Stimulated activated CD4-positive, alpha-beta T cell treated with anti-CD3 and anti-CD28 coated beads, Interleukin-4, amount 100 ng/mL, for 1 hour (primary cell): ENCODE data around the gene DRD4.

Experiments used
- DNase-seq: peaks from one replicate; pipeline ENCODE4 v3.0.0-alpha.2; 2020

The DRD4 gene

DNA sequence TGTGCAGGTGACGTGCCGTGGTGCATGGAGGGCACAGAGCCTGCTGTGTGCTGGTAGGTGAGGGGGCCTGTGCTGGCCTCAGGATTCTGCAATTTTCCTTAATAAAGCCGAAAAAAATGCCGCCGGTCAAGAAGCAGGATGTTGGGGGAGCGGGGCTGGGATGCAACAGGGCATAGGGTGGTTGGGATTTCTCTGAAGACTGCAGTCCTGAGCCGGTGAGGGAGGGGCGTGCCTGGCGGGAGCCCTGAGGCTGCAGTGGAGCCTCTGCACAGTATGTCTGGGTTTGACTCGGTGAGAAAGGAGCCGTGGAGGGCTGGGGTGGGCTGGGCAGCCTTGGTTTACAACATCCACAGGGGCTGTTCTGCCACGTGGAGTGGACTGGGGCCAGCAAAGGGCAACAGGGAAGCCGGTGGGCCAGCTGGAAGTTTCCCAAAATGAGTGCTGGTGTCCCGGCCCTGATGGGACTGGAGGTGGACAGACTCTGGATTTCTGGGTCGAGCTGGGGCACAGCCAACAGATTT is 13.7 kb upstream of the DRD4 start:
- no peak for DNase-seq

DNA sequence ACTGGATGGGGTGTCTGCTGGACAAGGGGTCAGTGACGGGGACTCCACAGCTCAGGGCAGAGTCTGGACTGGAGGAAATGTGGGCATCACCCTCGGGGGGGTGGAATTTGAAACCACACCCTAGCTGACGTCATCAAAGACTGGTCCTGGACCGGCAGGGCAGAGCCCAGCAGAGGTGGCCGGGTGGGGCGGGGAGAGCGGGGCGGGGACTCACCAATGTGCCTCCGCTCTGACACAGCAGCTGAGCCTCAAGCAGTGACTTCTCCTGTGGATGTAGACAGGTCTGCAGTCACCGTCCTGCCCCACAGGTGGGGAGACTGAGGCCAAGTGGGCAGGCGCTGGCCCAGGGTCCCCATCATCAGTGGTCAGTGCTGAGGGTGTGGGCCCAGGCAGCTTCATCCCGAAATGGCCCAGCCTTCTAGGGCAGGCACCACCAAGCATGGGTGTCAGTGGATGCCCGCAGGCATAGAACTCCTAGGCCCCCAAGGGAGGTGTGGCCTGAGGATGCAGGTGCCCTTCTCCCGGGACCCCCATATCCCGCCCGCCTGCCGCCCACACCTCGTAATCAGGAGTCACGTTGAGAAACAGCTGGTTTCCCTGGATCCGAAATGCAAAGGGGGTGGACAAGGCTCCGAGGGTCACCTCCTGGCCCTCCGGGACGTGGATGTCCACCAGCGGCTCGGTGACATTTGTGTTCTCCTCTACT is 12.9 kb upstream of the DRD4 start:
- DNase-seq = no peak

DNA sequence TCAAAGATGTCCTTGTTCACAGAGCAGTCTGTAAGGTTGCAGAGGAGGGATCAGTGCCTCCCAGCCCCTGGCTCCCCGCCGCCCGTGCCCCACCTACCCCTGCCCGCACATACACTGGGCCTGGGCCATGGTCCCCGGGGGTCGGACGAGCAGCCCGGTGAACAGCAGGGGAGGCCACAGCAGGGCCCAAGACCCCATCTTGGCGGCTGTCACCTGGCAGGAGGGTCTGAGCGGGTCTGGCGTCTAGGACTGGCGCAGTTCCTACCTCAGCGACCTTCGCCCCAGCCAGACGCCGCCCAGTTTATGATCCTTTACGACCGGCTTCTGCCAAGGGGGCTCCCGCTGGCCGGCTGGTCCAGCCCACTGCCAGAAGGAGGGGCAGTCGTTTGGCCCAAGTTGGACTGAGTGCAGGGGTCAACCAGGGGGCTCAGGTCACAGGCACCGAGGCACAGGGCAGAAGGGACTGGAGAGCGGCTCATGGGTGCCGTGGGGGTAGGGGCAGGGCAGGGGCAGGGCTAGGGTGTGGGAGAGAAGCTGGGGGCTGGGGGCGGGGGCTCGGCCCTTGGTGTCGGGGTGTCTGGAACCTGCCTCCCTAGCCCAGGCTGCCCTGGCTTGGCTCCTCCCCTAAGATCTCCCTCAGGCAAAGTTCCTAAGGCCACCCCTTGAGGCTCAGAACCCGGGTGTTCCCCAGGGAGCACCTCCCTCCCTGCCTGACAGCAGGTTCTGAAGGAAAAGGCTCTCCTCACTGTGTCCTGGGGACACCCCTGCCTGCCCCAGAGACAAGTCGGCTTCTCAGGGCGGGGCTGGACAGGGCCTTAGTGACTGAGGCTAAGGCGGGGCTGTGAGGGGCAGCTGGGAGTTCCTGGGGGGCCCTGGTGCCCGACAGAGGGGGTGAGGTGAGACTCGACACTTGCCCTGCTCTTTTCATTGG is 12.1 kb upstream of the DRD4 start, which contains the start of gene CDHR5:
TSS of gene CDHR5 (minus strand) at position 251 of the 931 bp plus-strand sequence. CDS start at position 198, 53 bp downstream.
- DNase-seq = no peak

- no peak for DNase-seq
Measured at GRCh38 chr11:625636-626268, 11.3 kb upstream of the DRD4 start.

DNA sequence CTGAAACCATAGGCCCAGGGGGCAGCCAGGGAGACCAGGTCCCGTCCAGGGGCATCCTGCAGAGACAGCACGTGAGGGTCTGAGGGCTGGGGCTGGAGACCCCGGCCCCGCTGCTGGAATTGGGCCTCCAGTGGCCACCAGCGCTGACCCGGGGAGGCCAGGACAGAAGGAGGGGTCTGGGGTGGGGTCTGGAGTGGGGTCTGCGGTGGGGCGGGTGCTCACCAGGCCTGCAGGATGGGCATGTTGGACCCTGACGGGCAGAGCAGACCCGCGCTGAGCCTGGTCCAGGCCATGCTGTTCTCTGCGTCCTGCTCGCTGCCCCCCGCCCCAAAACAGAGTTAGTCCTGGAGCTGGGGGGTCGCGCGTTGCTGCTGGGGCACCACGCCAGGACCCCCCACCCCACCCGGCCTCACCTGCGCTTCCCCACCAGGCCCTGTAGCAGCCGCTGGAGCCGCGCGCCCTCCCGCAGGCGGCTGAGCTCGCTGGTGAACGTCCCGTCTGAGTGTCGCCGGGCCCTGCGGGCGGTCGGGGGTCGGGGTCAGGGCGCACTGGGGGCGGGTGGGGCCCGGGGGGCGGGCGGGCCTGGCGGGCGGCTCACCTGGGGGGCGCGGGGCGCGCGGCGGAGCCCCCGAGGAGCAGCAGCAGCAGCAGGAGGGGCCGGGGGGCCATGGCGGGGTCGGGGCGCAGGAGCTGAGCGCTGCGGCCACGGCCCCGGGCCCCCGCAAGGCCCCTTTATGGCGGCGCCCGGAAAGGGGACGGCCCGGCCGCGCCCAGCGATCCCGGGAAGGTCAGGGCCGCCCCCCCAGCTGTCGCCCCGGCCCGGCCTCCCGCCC is 10.4 kb upstream of the DRD4 start, which contains the start of gene SCT:
TSS of gene SCT (minus strand) at position 707 of the 833 bp plus-strand sequence. CDS start at position 669, 38 bp downstream.
- no peak for DNase-seq

GRCh38 chr11:627308-627576 is 9.8 kb upstream of the DRD4 start:
- DNase-seq = no peak

GRCh38 chr11:628056-628455 is 9.0 kb upstream of the DRD4 start:
- DNase-seq = no peak

- DNase-seq = no peak
Measured at GRCh38 chr11:629237-629583, 7.9 kb upstream of the DRD4 start.

- no peak for DNase-seq
Measured at GRCh38 chr11:630871-631270, 6.2 kb upstream of the DRD4 start.

DNA sequence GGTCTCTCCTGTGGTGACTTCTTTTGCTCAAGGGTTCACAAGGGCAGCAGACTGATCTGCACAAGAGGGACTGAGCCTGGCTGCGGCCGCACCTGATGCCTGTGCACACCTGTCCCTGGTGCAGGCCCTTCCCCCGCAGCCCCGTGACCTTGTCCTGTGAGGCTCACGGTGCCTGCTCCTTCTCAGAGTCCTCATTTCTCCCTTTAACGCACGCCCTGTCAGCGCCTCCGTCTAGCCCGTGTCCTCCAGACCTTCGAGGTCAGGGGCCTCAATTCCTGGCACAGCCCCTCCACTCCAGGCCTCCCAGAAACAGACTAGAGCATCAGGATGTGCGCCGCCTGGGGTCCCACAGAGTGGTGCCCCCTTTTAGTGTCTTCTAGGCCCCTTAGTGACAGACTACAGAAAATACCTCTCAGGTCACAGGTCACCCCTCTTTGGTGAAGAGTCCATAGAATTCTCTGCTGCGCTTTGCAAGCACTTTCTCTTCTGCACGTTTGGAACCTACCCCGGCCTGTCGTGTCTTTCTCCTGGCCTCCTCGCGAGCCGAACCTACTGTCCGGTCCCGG is 1.0 kb upstream of the DRD4 start:
- no peak for DNase-seq

- DNase-seq = no peak
Measured at GRCh38 chr11:637333-637592, 194 bp downstream of the DRD4 start.

- DNase-seq = no peak
Measured at GRCh38 chr11:637593-638521, 788 bp downstream of the DRD4 start.

DNA sequence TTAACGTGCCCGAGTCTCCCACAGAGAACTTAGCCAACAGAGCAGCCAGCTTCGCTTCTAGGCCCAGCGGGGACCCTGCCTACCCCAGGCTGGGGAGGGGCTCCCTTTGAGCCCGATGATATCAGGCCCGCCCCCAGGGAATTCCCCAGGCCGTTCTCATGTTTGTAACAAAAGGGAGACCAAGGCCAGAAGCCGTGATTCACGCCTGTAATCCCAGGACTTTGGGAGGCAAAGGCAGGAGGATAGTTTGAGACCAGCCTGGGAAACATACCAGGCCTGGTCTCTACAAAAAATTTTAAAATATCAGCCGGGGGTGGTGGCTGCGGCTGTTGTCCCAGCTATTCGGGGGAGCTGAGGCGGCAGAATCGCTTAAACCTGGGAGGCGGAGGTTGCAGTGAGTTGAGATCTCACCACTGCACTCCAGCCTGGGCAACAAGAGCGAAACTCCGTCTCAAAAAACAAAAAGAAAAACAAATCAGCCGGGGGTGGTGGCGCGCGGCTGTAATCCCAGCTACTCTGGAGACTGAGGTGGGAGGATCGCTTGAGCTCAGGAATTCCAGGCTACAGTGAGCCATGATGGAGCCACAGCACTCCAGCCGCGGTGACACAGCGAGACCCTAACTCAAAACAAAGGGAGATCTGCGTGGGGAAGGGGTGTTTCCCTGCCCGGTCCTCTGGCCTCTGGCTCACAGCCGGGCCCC is 1.7 kb downstream of the DRD4 start:
- DNase-seq = no peak

- no peak for DNase-seq
Measured at GRCh38 chr11:639332-639955, 2.4 kb downstream of the DRD4 start.

DNA sequence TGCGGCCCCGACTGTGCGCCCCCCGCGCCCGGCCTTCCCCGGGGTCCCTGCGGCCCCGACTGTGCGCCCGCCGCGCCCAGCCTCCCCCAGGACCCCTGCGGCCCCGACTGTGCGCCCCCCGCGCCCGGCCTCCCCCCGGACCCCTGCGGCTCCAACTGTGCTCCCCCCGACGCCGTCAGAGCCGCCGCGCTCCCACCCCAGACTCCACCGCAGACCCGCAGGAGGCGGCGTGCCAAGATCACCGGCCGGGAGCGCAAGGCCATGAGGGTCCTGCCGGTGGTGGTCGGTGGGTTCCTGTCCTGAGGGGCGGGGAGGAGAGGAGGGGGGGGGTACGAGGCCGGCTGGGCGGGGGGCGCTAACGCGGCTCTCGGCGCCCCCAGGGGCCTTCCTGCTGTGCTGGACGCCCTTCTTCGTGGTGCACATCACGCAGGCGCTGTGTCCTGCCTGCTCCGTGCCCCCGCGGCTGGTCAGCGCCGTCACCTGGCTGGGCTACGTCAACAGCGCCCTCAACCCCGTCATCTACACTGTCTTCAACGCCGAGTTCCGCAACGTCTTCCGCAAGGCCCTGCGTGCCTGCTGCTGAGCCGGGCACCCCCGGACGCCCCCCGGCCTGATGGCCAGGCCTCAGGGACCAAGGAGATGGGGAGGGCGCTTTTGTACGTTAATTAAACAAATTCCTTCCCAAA is 3.1 kb downstream of the DRD4 start:
- DNase-seq = no peak

DNA sequence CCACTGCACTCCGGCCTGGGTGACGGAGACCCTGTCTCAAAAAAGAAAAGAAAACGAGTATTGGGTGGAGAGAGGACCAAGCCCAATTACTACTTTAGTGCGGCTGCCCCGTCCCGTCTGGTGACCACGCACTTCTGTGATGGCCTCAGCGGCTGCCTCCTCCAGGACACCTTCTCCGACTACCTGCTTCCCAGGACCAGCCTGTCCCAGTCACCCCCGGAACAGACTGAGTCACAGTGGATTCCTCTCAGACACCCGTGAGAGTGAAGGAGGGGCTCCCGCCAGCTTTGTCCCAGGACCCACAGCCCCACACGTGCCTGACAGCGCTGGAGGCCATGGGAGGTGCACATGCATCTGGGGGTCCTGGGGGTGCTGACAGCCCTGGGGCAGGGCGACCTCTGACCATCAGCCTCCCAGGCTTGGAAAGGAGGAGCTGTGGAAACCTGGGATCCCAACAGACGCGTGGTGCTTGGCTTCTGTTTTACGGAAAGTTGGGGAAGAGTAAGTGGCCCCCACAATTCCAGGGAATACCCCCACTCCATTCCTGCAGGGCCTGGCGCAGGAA is 4.8 kb downstream of the DRD4 start:
- DNase-seq = no peak

DNA sequence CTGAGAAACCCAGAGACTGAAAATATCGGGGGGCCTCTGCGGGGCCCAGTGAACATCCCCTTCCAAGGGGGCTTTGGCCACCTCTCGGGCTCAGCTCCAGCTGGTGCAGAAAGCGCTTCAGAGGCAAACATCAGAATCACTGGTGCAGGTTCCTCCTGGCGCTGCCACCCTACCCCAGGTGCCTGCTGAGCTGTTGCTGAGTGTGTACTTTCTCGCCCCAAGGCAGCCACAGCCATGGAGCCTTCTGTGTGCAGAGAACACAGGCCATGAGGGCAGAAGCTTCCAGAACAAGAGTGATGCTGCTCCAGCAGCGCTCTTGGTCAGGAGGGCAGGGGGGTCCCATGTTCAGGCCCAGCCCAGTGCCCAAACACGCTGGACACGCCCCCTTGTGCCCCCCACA is 6.3 kb downstream of the DRD4 start:
- no peak for DNase-seq

- DNase-seq = no peak
Measured at GRCh38 chr11:643849-644738, 7.0 kb downstream of the DRD4 start.
